Measurements from ENCODE around the gene KRTAP4-9.
"Not testable (repeated sequence)": the region's sequence is repeated elsewhere in the genome, so short reads cannot be mapped to it uniquely, and the experiment has no call there.

The KRTAP4-9 gene

DNA sequence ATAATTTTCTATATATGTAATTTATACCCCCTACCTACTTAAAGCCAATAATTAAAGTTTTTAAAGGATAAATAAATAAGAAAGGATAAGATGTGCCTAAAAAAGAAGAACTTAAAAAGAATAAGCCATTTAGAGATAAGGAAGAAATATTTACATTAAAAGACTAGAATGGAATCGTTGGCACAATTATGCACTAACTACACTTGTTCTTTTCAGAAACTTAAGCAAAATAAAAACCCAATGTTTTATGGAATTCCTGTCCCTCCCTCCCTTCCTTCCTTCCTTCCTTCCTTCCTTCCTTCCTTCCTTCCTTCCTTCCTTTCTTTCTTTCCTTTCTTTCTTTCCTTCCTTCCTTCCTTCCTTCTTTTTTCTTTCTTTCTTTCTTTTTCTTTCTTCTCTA is 39.7 kb downstream of the KRTAP4-9 start (continued):
- TF ChIP-seq SNAI2 (CRISPR knock-in tag; IDR thresholded peaks at IDR 0.05) (no peak), ZFP30 (CRISPR knock-in tag; IDR thresholded peaks at IDR 0.05) (no peak), ESRRG (CRISPR knock-in tag; IDR thresholded peaks at IDR 0.05) (no peak)
- TF ChIP-seq, protein P1, sequence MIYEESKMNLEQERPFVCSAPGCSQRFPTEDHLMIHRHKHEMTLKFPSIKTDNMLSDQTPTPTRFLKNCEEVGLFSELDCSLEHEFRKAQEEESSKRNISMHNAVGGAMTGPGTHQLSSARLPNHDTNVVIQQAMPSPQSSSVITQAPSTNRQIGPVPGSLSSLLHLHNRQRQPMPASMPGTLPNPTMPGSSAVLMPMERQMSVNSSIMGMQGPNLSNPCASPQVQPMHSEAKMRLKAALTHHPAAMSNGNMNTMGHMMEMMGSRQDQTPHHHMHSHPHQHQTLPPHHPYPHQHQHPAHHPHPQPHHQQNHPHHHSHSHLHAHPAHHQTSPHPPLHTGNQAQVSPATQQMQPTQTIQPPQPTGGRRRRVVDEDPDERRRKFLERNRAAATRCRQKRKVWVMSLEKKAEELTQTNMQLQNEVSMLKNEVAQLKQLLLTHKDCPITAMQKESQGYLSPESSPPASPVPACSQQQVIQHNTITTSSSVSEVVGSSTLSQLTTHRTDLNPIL (CRISPR knock-in tag; IDR thresholded peaks at IDR 0.05; ENCODE audit: low read depth), result no peak

DNA sequence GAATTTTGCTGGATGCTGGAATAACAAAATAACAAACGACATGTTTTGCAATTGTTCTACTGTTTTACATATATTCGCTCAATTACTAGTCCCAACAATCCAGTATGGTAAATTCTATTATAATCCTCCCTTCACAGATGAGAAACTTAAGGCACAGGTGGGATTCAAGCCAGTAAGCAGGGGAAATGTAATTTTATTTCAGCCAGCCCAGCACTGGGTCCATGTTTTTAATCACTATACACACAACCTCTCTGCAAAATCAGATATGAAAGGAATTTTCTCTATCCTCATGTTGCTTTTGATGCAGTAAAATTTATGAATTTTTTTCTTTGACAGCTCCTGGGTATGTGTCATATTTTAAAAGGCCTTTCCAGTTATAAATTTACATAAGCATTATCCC is 40.1 kb downstream of the KRTAP4-9 start:
- no peak for ATAC-seq
- TF ChIP-seq ZNF565 (CRISPR knock-in tag; conservative IDR thresholded peaks at IDR 0.05; ENCODE audit: low read depth), result no peak
- no peak for TF ChIP-seq ARNTL (CRISPR knock-in tag; IDR thresholded peaks at IDR 0.05; ENCODE audit: borderline replicate concordance, low read depth)
- TF ChIP-seq SNAI2 (CRISPR knock-in tag; IDR thresholded peaks at IDR 0.05), result no peak
- TF ChIP-seq, protein P1 (CRISPR knock-in tag; IDR thresholded peaks at IDR 0.05; ENCODE audit: low read depth), result no peak
- TF ChIP-seq ESRRG (CRISPR knock-in tag; IDR thresholded peaks at IDR 0.05), result no peak
- no peak for TF ChIP-seq GLIS3 (CRISPR knock-in tag; IDR thresholded peaks at IDR 0.05)
- no peak for TF ChIP-seq TCF4 (CRISPR knock-in tag; IDR thresholded peaks at IDR 0.05; ENCODE audit: borderline replicate concordance)

DNA sequence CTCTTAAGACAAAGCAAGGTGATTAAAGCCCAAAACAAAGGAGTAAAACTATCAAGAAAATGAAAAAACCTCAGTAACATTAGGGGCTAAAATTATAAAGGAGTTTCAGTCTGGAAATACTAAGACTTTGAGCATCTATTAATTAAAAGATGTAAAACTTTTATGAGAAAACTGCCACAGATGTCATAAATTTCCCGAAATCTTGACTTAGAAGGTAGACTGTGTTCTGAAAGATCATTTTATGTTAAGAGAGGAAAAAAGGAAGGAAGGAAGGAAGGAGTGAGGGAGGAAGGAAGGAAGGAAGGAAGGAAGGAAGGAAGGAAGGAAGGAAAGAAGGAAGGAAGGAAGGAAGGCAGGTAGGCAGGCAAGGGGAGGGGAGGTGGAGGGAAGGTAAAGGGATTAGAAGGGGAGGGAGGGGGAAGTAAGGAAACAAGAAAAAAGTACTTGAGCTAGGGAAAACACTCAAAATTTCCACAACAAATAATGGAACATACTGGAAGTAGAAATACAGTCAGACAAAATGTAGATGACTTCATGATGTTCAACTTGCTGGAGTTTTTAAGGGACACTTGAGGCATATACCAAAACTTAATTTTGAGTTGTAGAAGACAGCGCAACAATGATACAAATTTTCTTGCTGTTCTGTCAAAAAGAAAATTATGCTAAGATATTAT is 42.5 kb downstream of the KRTAP4-9 start:
- no peak for ATAC-seq
- TF ChIP-seq CSDC2 (CRISPR knock-in tag; IDR thresholded peaks at IDR 0.05) (no peak), ZC3H10 (CRISPR knock-in tag; IDR thresholded peaks at IDR 0.05) (no peak), TCF4 (CRISPR knock-in tag; IDR thresholded peaks at IDR 0.05; ENCODE audit: borderline replicate concordance) (no peak), ESRRG (CRISPR knock-in tag; IDR thresholded peaks at IDR 0.05) (no peak), ZFP30 (CRISPR knock-in tag; IDR thresholded peaks at IDR 0.05) (no peak)

DNA sequence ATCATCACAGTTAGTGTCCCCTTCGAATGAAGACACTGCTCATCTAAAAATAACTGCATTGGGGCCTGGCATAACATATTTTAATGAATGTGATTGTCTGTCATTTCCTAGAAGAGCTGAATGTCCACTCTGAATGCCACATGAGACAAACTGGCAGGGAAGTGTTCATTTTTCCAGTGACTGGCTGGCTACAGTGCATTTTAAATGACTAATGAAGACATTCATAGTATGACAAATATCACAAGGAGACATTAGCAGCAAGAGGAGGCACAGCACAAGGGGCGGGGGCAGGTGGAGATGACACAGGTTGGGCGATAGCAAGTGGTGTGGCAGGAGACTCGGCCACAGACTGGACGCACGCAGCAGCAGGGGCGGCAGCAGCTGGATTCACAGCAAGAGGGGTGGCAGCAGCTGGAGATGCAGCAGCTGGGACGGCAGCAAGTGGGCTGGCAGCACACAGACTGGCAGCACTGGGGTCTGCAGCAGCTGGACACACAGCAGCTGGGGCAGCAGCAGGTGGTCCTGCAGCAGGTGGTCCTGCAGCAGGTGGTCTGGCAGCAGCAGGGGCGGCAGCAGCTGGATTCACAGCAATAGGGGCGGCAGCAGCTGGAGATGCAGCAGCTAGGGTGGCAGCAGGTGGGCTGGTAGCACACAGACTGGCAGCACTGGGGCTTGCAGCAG is 43.9 kb downstream of the KRTAP4-9 start:
- ATAC-seq, result not testable (repeated sequence)

DNA sequence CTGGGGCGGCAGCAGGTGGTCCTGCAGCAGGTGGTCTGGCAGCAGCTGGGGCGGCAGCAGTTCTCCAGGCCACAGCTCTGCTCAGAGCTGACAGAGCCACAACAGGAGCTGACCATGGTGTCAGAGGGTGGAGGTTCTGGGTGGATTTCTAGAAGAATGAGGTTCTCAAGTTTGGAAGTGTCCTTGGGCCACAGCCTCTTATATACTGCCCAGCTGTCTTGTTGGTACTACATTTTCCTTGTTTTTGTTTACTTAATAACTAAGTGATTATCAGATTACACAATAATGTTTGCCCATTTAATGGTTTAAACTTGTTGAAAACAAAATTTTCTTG is 44.4 kb downstream of the KRTAP4-9 start, which contains the start of gene KRTAP4-5:
Gene KRTAP4-5, minus strand, starts transcription at position 174 of the 334 bp plus-strand sequence. Its CDS starts 58 bp downstream, at position 116.
- no peak for ATAC-seq
- no peak for TF ChIP-seq TOX (CRISPR knock-in tag; IDR thresholded peaks at IDR 0.05; ENCODE audit: borderline replicate concordance)

DNA sequence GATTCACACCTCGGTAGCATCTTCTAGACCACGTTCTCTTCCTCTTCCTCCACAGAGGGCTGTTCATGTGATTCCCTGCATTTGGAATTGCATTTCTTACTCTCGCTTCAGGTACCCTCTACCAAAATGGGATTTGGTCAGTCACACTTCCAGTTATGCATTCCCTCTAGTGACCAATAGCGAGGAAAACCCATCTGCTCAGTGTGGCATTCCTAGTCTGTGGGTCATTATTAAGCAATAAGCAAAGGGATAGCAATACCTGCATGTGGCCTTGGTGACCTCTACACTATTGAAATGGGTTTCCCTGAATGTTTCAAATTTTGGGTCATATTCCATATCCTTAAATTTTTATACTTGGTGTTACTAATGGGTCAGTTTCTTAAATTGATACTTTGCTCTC is 44.8 kb downstream of the KRTAP4-9 start:
- ATAC-seq, result no peak
- TF ChIP-seq ZNF70 (CRISPR knock-in tag; IDR thresholded peaks at IDR 0.05) (no peak), SNAI2 (CRISPR knock-in tag; IDR thresholded peaks at IDR 0.05) (no peak), ZFP3 (CRISPR knock-in tag; IDR thresholded peaks at IDR 0.05) (no peak), CSDC2 (CRISPR knock-in tag; IDR thresholded peaks at IDR 0.05) (no peak), RARB (CRISPR knock-in tag; IDR thresholded peaks at IDR 0.05) (no peak), ZFP30 (CRISPR knock-in tag; IDR thresholded peaks at IDR 0.05) (no peak), ZNF565 (CRISPR knock-in tag; conservative IDR thresholded peaks at IDR 0.05; ENCODE audit: low read depth) (no peak), ISL1 (CRISPR knock-in tag; IDR thresholded peaks at IDR 0.05) (no peak), ZNF8 (CRISPR knock-in tag; IDR thresholded peaks at IDR 0.05) (no peak), ESRRG (CRISPR knock-in tag; IDR thresholded peaks at IDR 0.05) (no peak), GLIS3 (CRISPR knock-in tag; IDR thresholded peaks at IDR 0.05) (no peak), OSR1 (CRISPR knock-in tag; IDR thresholded peaks at IDR 0.05) (no peak), BACH2 (CRISPR knock-in tag; IDR thresholded peaks at IDR 0.05; ENCODE audit: borderline replicate concordance) (no peak)
- TF ChIP-seq, protein P2, sequence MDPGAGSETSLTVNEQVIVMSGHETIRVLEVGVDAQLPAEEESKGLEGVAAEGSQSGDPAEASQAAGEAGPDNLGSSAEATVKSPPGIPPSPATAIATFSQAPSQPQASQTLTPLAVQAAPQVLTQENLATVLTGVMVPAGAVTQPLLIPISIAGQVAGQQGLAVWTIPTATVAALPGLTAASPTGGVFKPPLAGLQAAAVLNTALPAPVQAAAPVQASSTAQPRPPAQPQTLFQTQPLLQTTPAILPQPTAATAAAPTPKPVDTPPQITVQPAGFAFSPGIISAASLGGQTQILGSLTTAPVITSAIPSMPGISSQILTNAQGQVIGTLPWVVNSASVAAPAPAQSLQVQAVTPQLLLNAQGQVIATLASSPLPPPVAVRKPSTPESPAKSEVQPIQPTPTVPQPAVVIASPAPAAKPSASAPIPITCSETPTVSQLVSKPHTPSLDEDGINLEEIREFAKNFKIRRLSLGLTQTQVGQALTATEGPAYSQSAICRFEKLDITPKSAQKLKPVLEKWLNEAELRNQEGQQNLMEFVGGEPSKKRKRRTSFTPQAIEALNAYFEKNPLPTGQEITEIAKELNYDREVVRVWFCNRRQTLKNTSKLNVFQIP (CRISPR knock-in tag; IDR thresholded peaks at IDR 0.05; ENCODE audit: borderline replicate concordance, low read depth), result no peak
- TF ChIP-seq, protein P1 (CRISPR knock-in tag; IDR thresholded peaks at IDR 0.05; ENCODE audit: low read depth), result no peak
- TF ChIP-seq, protein P3, sequence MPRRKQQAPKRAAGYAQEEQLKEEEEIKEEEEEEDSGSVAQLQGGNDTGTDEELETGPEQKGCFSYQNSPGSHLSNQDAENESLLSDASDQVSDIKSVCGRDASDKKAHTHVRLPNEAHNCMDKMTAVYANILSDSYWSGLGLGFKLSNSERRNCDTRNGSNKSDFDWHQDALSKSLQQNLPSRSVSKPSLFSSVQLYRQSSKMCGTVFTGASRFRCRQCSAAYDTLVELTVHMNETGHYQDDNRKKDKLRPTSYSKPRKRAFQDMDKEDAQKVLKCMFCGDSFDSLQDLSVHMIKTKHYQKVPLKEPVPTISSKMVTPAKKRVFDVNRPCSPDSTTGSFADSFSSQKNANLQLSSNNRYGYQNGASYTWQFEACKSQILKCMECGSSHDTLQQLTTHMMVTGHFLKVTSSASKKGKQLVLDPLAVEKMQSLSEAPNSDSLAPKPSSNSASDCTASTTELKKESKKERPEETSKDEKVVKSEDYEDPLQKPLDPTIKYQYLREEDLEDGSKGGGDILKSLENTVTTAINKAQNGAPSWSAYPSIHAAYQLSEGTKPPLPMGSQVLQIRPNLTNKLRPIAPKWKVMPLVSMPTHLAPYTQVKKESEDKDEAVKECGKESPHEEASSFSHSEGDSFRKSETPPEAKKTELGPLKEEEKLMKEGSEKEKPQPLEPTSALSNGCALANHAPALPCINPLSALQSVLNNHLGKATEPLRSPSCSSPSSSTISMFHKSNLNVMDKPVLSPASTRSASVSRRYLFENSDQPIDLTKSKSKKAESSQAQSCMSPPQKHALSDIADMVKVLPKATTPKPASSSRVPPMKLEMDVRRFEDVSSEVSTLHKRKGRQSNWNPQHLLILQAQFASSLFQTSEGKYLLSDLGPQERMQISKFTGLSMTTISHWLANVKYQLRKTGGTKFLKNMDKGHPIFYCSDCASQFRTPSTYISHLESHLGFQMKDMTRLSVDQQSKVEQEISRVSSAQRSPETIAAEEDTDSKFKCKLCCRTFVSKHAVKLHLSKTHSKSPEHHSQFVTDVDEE (CRISPR knock-in tag; IDR thresholded peaks at IDR 0.05), result no peak
- TF ChIP-seq, protein P4, sequence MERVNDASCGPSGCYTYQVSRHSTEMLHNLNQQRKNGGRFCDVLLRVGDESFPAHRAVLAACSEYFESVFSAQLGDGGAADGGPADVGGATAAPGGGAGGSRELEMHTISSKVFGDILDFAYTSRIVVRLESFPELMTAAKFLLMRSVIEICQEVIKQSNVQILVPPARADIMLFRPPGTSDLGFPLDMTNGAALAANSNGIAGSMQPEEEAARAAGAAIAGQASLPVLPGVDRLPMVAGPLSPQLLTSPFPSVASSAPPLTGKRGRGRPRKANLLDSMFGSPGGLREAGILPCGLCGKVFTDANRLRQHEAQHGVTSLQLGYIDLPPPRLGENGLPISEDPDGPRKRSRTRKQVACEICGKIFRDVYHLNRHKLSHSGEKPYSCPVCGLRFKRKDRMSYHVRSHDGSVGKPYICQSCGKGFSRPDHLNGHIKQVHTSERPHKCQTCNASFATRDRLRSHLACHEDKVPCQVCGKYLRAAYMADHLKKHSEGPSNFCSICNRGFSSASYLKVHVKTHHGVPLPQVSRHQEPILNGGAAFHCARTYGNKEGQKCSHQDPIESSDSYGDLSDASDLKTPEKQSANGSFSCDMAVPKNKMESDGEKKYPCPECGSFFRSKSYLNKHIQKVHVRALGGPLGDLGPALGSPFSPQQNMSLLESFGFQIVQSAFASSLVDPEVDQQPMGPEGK (CRISPR knock-in tag; IDR thresholded peaks at IDR 0.05; ENCODE audit: borderline replicate concordance), result no peak
